ENCODE data around the gene PDXP. TPM values are rescaled to one million over a fixed set of nuclear protein-coding genes. Genes with fewer than 3 reads are reported as not detected.
"Not testable (repeated sequence)": the region's sequence is repeated elsewhere in the genome, so short reads cannot be mapped to it uniquely, and the experiment has no call there.

PDXP gene
- total RNA-seq, 4 donors from 2014 or later = 10.3 to 28.7 (median 16.6) TPM

DNA sequence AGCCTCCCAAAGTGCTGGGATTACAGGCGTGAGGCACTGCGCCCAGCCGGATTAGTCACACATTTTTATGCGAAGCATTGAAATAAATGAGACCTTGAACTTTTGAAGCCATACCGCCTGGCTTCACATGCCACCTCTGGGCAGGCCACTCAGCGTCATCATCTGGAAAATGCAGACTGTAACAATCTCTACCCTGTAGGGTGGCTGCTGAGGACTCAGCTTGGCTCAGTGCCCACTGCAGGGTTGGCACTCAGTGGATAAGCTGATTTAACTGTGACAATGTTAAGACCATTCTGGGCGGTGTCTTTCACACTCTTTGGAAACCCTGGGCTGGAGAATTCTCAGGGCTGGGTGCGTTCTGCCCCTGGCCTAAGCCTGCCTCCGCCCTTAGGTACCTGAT is 10.6 kb upstream of the PDXP start:
- in situ Hi-C loops (cut with MboI; ENCODE audit: low sequenced_read_pairs in 4 of 4) (loop anchor here in 2 of 4 donors (5.0 to 25.0 kb wide), 2 partner anchors 34 to 139 kb away; no protein-coding TSS in a partner anchor), intact Hi-C loops (cut with DNase I; ENCODE audit: low total_unique reads) (no loop called here)
- ATAC-seq (no peak), DNase-seq (no peak)
- Histone ChIP-seq H3K4me1 (peaks cover 0 to 2% of the 10 kb centered on the region in 2 donors), H3K4me3 (no peak overlapping the region), H3K9me3 (no peaks in the 10 kb centered on the region), H3K27me3 (no peaks in the 10 kb centered on the region), H3K27ac (no peak overlapping the region), H3K36me3 (no peaks in the 10 kb centered on the region)
- TF ChIP-seq, protein P1, sequence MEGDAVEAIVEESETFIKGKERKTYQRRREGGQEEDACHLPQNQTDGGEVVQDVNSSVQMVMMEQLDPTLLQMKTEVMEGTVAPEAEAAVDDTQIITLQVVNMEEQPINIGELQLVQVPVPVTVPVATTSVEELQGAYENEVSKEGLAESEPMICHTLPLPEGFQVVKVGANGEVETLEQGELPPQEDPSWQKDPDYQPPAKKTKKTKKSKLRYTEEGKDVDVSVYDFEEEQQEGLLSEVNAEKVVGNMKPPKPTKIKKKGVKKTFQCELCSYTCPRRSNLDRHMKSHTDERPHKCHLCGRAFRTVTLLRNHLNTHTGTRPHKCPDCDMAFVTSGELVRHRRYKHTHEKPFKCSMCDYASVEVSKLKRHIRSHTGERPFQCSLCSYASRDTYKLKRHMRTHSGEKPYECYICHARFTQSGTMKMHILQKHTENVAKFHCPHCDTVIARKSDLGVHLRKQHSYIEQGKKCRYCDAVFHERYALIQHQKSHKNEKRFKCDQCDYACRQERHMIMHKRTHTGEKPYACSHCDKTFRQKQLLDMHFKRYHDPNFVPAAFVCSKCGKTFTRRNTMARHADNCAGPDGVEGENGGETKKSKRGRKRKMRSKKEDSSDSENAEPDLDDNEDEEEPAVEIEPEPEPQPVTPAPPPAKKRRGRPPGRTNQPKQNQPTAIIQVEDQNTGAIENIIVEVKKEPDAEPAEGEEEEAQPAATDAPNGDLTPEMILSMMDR (IDR thresholded peaks at IDR 0.05 in 4 of 5, conservative IDR thresholded peaks at IDR 0.05 in 1 of 5) = no peak
- TF ChIP-seq POLR2A (IDR thresholded peaks at IDR 0.05) = no peak

- no peaks in the 10 kb centered on the region for H3K4me1 ChIP-seq
- no peak overlapping the region for H3K4me3 ChIP-seq
- no peak for TF ChIP-seq POLR2A (IDR thresholded peaks at IDR 0.05)
- TF ChIP-seq, protein P1 (IDR thresholded peaks at IDR 0.05 in 4 of 5, conservative IDR thresholded peaks at IDR 0.05 in 1 of 5) = no peak
- H3K9me3 ChIP-seq = no peaks in the 10 kb centered on the region
- H3K27me3 ChIP-seq = no peaks in the 10 kb centered on the region
- DNase-seq = no peak
- intact Hi-C loops (cut with DNase I; ENCODE audit: low total_unique reads) = no loop called here
- in situ Hi-C loops (cut with MboI; ENCODE audit: low sequenced_read_pairs in 4 of 4) = no loop called here
- no peak for ATAC-seq
- no peaks in the 10 kb centered on the region for H3K36me3 ChIP-seq
- no peak overlapping the region for H3K27ac ChIP-seq
These were observed 7.9 kb upstream of the PDXP start for GRCh38 chr22:37650463-37651136.

DNA sequence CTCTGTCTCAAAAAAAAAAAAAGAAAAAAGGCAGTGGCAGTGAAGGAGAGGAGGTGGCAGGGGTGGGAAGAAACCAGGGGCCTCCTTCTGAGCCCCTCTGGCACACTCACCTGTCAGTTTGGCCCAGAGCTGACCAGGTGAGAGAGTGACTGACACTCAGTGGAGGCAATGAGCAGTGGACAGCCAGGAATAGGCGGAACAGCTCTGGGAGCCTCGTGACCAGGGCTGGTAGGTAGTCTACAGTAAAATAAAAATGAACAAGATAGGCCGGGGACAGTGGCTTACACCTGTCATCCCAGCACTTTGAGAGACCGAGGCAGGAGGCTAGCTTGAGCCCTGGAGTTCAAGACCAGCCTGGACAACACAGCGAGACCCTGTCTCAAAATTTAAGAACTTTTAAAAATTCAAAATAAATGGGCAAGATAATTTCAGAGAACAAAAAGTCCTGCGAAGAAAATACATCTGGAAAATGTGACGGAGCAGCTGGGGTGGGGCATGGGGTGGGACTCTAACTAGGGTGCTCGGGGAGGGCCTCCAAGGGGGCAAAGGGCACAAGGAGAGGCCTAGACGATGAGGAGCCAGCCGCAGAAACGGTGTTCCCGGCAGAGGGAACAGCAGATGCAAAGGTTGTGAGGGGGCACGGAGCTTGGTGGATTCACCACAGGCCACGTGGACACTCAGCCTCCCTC is 3.8 kb upstream of the PDXP start:
- ATAC-seq = no peak
- Histone ChIP-seq H3K36me3 (no peaks in the 10 kb centered on the region), H3K4me3 (no peak overlapping the region), H3K4me1 (peaks cover 13 to 14% of the 10 kb centered on the region in 2 donors), H3K9me3 (no peaks in the 10 kb centered on the region), H3K27ac (peak overlapping the region in 1 of 4 donors; percentile 0), H3K27me3 (no peaks in the 10 kb centered on the region)
- DNase-seq = no peak
- TF ChIP-seq, protein P1 (IDR thresholded peaks at IDR 0.05 in 4 of 5, conservative IDR thresholded peaks at IDR 0.05 in 1 of 5) = no peak
- TF ChIP-seq POLR2A (IDR thresholded peaks at IDR 0.05) = no peak
- in situ Hi-C loops (cut with MboI; ENCODE audit: low sequenced_read_pairs in 4 of 4) = no loop called here
- intact Hi-C loops (cut with DNase I; ENCODE audit: low total_unique reads) = loop anchor here (5.0 kb wide), 1 partner anchor 93 kb away; no protein-coding TSS in a partner anchor

GRCh38 chr22:37655252-37655563 is 3.3 kb upstream of the PDXP start:
- DNase-seq (no peak), ATAC-seq (no peak)
- Histone ChIP-seq H3K9me3 (no peaks in the 10 kb centered on the region), H3K27me3 (no peaks in the 10 kb centered on the region), H3K27ac (peak overlapping the region in 1 of 4 donors; percentile 0), H3K4me1 (peaks cover 17 to 18% of the 10 kb centered on the region in 2 donors), H3K4me3 (no peak overlapping the region), H3K36me3 (no peaks in the 10 kb centered on the region)
- TF ChIP-seq POLR2A (IDR thresholded peaks at IDR 0.05) = no peak
- TF ChIP-seq, protein P1 (IDR thresholded peaks at IDR 0.05 in 4 of 5, conservative IDR thresholded peaks at IDR 0.05 in 1 of 5) = no peak
- in situ Hi-C loops (cut with MboI; ENCODE audit: low sequenced_read_pairs in 4 of 4) (no loop called here), intact Hi-C loops (cut with DNase I; ENCODE audit: low total_unique reads) (loop anchor here (5.0 kb wide), 1 partner anchor 92 kb away; no protein-coding TSS in a partner anchor)

GRCh38 chr22:37656583-37656982 is 1.9 kb upstream of the PDXP start:
- in situ Hi-C loops (cut with MboI; ENCODE audit: low sequenced_read_pairs in 4 of 4); H3K9me3 ChIP-seq; ATAC-seq; H3K36me3 ChIP-seq; H3K27me3 ChIP-seq; H3K4me3 ChIP-seq; DNase-seq: not testable (repeated sequence)
- H3K4me1 ChIP-seq = peaks cover 28 to 30% of the 10 kb centered on the region in 2 donors
- peak overlapping the region in 3 of 4 donors; percentile 0 to 43 (median 40) for H3K27ac ChIP-seq
- intact Hi-C loops (cut with DNase I; ENCODE audit: low total_unique reads) = loop anchor here (5.0 kb wide), 1 partner anchor 91 kb away; no protein-coding TSS in a partner anchor
